Measurements from ENCODE around the gene MRAS.
"Not testable (repeated sequence)": the region's sequence is repeated elsewhere in the genome, so short reads cannot be mapped to it uniquely, and the experiment has no call there.

The MRAS gene

GRCh38 chr3:138367911-138368310 lies 19.5 kb downstream of the MRAS start:
- DNase-seq, result peak; percentile 10

GRCh38 chr3:138369151-138369900 lies 20.9 kb downstream of the MRAS start:
- no peak for DNase-seq

GRCh38 chr3:138370321-138370720 lies 21.9 kb downstream of the MRAS start:
- DNase-seq, result no peak

GRCh38 chr3:138371070-138371965 lies 22.9 kb downstream of the MRAS start:
- no peak for DNase-seq

- DNase-seq, result no peak
Measured at GRCh38 chr3:138373087-138373735, 24.8 kb downstream of the MRAS start.

- DNase-seq, result no peak
Measured at GRCh38 chr3:138373736-138374094, 25.3 kb downstream of the MRAS start.

GRCh38 chr3:138374573-138375134 lies 26.3 kb downstream of the MRAS start:
- no peak for DNase-seq

GRCh38 chr3:138375447-138375846 lies 27.1 kb downstream of the MRAS start:
- DNase-seq, result no peak

GRCh38 chr3:138376663-138377062 lies 28.3 kb downstream of the MRAS start:
- DNase-seq, result no peak

GRCh38 chr3:138377212-138377611 lies 28.8 kb downstream of the MRAS start:
- DNase-seq, result not testable (repeated sequence)

GRCh38 chr3:138377804-138378203 lies 29.4 kb downstream of the MRAS start:
- DNase-seq, result no peak

- DNase-seq, result no peak
Measured at GRCh38 chr3:138378331-138378730, 30.0 kb downstream of the MRAS start.

GRCh38 chr3:138378990-138379389 lies 30.6 kb downstream of the MRAS start:
- DNase-seq, result no peak

GRCh38 chr3:138381413-138381901 lies 33.1 kb downstream of the MRAS start:
- peak; percentile 16 for DNase-seq

GRCh38 chr3:138381950-138382715 lies 33.8 kb downstream of the MRAS start:
- DNase-seq, result no peak

- DNase-seq, result no peak
Measured at GRCh38 chr3:138383715-138384465, 35.5 kb downstream of the MRAS start.

- no peak for DNase-seq
Measured at GRCh38 chr3:138384531-138384930, 36.2 kb downstream of the MRAS start.

- DNase-seq, result no peak
Measured at GRCh38 chr3:138384976-138385375, 36.6 kb downstream of the MRAS start.

GRCh38 chr3:138389144-138389601 lies 40.8 kb downstream of the MRAS start:
- DNase-seq, result peak; percentile 66

- peak; percentile 97 for DNase-seq
Measured at GRCh38 chr3:138389841-138390581, 41.6 kb downstream of the MRAS start.

GRCh38 chr3:138390582-138390932 lies 42.2 kb downstream of the MRAS start:
- DNase-seq, result no peak
